Measurements from ENCODE around the gene MYF6. TPM values are rescaled to one million over a fixed set of nuclear protein-coding genes. Genes with fewer than 3 reads are reported as not detected.
A peak's percentile ranks its signal among the peaks of the same experiment; 100 is the strongest.

The MYF6 gene
- total RNA-seq, 1 donor from 2014 or later = 0.97 TPM

GRCh38 chr12:80745851-80746505 lies 38.5 kb downstream of the MYF6 start:
- DNase-seq (ENCODE audit: low spot score) = no peak
- no peak overlapping the region for H3K4me3 Mint-ChIP-seq
- H3K4me2 ChIP-seq = no peak overlapping the region
- H3K9me3 ChIP-seq (ENCODE audit: low read depth) = no peaks in the 10 kb centered on the region
- peaks cover 18% of the 10 kb centered on the region for H3K4me1 Mint-ChIP-seq
- H3K4me1 ChIP-seq = no peaks in the 10 kb centered on the region
- H3K27me3 Mint-ChIP-seq (ENCODE audit: insufficient read depth, low read depth) = no peaks in the 10 kb centered on the region
- no peaks in the 10 kb centered on the region for H3K9me3 Mint-ChIP-seq
- H3K27me3 ChIP-seq = no peaks in the 10 kb centered on the region
- no peak for TF ChIP-seq EZH2 (IDR thresholded peaks at IDR 0.05)
- TF ChIP-seq CTCF (IDR thresholded peaks at IDR 0.05) = no peak
- TF ChIP-seq EZH2phosphoT487 (IDR thresholded peaks at IDR 0.05) = no peak
- H3K4me3 ChIP-seq = no peak overlapping the region
- H3F3A ChIP-seq (ENCODE audit: low read depth) = no peaks in the 10 kb centered on the region
- no peaks in the 10 kb centered on the region for H4K20me1 ChIP-seq (ENCODE audit: low read depth)
- no peaks in the 10 kb centered on the region for H3K79me2 ChIP-seq (ENCODE audit: low read depth)
- no peaks in the 10 kb centered on the region for H3K36me3 Mint-ChIP-seq
- H3K36me3 ChIP-seq = no peaks in the 10 kb centered on the region
- H2AFZ ChIP-seq (replicated peaks) = no peak overlapping the region
- no peak overlapping the region for H3K27ac Mint-ChIP-seq
- no peak overlapping the region for H3K9ac ChIP-seq
- H3K27ac ChIP-seq = no peak overlapping the region

GRCh38 chr12:80747800-80748199 lies 40.4 kb downstream of the MYF6 start:
- Histone ChIP-seq H3F3A (ENCODE audit: low read depth) (no peaks in the 10 kb centered on the region), H3K27me3 (no peaks in the 10 kb centered on the region), H2AFZ (replicated peaks) (peak overlapping the region; percentile 22), H3K9ac (no peak overlapping the region), H3K9me3 (ENCODE audit: low read depth) (no peaks in the 10 kb centered on the region), H3K79me2 (ENCODE audit: low read depth) (no peaks in the 10 kb centered on the region), H3K4me3 (no peak overlapping the region), H3K4me2 (no peak overlapping the region), H3K36me3 (no peaks in the 10 kb centered on the region), H4K20me1 (ENCODE audit: low read depth) (no peaks in the 10 kb centered on the region), H3K4me1 (no peaks in the 10 kb centered on the region), H3K27ac (no peak overlapping the region)
- TF ChIP-seq CTCF (IDR thresholded peaks at IDR 0.05) (no peak), EZH2 (IDR thresholded peaks at IDR 0.05) (no peak), EZH2phosphoT487 (IDR thresholded peaks at IDR 0.05) (no peak)
- no peaks in the 10 kb centered on the region for H3K36me3 Mint-ChIP-seq
- H3K27me3 Mint-ChIP-seq (ENCODE audit: insufficient read depth, low read depth) = no peaks in the 10 kb centered on the region
- peaks cover 9% of the 10 kb centered on the region for H3K4me1 Mint-ChIP-seq
- no peak overlapping the region for H3K4me3 Mint-ChIP-seq
- H3K9me3 Mint-ChIP-seq = no peaks in the 10 kb centered on the region
- DNase-seq (ENCODE audit: low spot score) = no peak
- no peak overlapping the region for H3K27ac Mint-ChIP-seq

GRCh38 chr12:80749456-80749855 lies 42.0 kb downstream of the MYF6 start:
- no peaks in the 10 kb centered on the region for H3K4me1 ChIP-seq

More at GRCh38 chr12:80749456-80749855, 42.0 kb downstream of the MYF6 start:
- no peak overlapping the region for H3K27ac ChIP-seq
- no peak overlapping the region for H2AFZ ChIP-seq (replicated peaks)
- no peaks in the 10 kb centered on the region for H3K36me3 ChIP-seq
- H3K9ac ChIP-seq = no peak overlapping the region
- H3F3A ChIP-seq (ENCODE audit: low read depth) = no peaks in the 10 kb centered on the region
- H3K4me3 ChIP-seq = no peak overlapping the region
- no peak for TF ChIP-seq CTCF (IDR thresholded peaks at IDR 0.05)
- TF ChIP-seq EZH2phosphoT487 (IDR thresholded peaks at IDR 0.05) = no peak
- TF ChIP-seq EZH2 (IDR thresholded peaks at IDR 0.05) = no peak
- H3K4me3 Mint-ChIP-seq = no peak overlapping the region
- no peaks in the 10 kb centered on the region for H3K27me3 ChIP-seq
- H3K27ac Mint-ChIP-seq = no peak overlapping the region
- no peak for DNase-seq (ENCODE audit: low spot score)
- no peaks in the 10 kb centered on the region for H4K20me1 ChIP-seq (ENCODE audit: low read depth)
- H3K9me3 Mint-ChIP-seq = no peaks in the 10 kb centered on the region
- peaks cover 9% of the 10 kb centered on the region for H3K4me1 Mint-ChIP-seq
- no peak overlapping the region for H3K4me2 ChIP-seq
- no peaks in the 10 kb centered on the region for H3K36me3 Mint-ChIP-seq
- no peaks in the 10 kb centered on the region for H3K27me3 Mint-ChIP-seq (ENCODE audit: insufficient read depth, low read depth)
- no peaks in the 10 kb centered on the region for H3K79me2 ChIP-seq (ENCODE audit: low read depth)
- H3K9me3 ChIP-seq (ENCODE audit: low read depth) = no peaks in the 10 kb centered on the region

All from neural progenitor cell (in vitro differentiated cells).